Vagina (tissue), 2 donors: ENCODE measurements around the gene BFSP2. TPM values are rescaled to one million over a fixed set of nuclear protein-coding genes. Genes with fewer than 3 reads are reported as not detected.

Experiments
- DNase-seq, 2 donors: peaks; one replicate each; pipeline ENCODE4 v3.0.0-alpha.2; 2017; ENCODE audit errors: extremely low spot score in 2 of 2
- H3K27ac ChIP-seq: fragments of 200-600 bp; sonication (generic); one replicate; pipeline ENCODE4 v1.5.1; 2019
- H3K27me3 ChIP-seq: fragments of 200-600 bp; sonication (generic); one replicate; pipeline ENCODE4 v1.5.1; 2019
- H3K36me3 ChIP-seq, 2 donors: fragments of 200-600 bp; sonication (generic); one replicate each; pipeline ENCODE4 v1.5.1; 2017 to 2019
- H3K4me1 ChIP-seq: fragments of 200-600 bp; sonication (generic); one replicate; pipeline ENCODE4 v1.5.1; 2019
- H3K4me3 ChIP-seq, 2 donors: fragments of 200-600 bp; sonication (generic); 1 replicate in 1 of 2; 2 replicates in 1 of 2; pipeline ENCODE4 v1.5.1; 2016 to 2019
- H3K9me3 ChIP-seq: fragments of 200-600 bp; sonication (generic); one replicate; pipeline ENCODE4 v1.5.1; 2019
- POLR2A ChIP-seq, 2 donors: fragments of 450-650 bp; IDR thresholded peaks; one replicate each; pipeline ENCODE4 v1.6.1; 2017; ENCODE audit warnings: antibody characterized with exemption in 2 of 2, mild to moderate bottlenecking in 2 of 2, moderate library complexity in 2 of 2
- POLR2AphosphoS5 ChIP-seq, 2 donors: sonication (generic); formaldehyde crosslinking; IDR thresholded peaks; one replicate each; pipeline ENCODE4 v1.9.0; 2017; ENCODE audit warnings: antibody characterized with exemption in 2 of 2, mild to moderate bottlenecking in 2 of 2, low read depth in 1 of 2; ENCODE audit not compliant: insufficient read depth in 1 of 2
- intact Hi-C: fragments of 100-400 bp; cut with DNase I; formaldehyde crosslinking; loops from one replicate; pipeline ENCODE4 v1.15.1; 2023
- total RNA-seq: library from RNA; depleted of rRNA; stranded (reverse); fragments of >200 nt; gene quantifications from one replicate; pipeline ENCODE4 v1.2.3, GENCODE V29; 2016
- TF ChIP-seq, protein P1 (sequence below), 3 experiments: fragments of 450-650 bp in 2 of 3; fragments of 200-600 bp in 1 of 3; sonication (generic) in 1 of 3; IDR thresholded peaks; one replicate each; pipeline ENCODE4 v1.5.1; 2017 to 2019; ENCODE audit warnings: antibody characterized with exemption in 3 of 3, mild to moderate bottlenecking in 2 of 3, moderate library complexity in 2 of 3

Gene BFSP2, protein sequence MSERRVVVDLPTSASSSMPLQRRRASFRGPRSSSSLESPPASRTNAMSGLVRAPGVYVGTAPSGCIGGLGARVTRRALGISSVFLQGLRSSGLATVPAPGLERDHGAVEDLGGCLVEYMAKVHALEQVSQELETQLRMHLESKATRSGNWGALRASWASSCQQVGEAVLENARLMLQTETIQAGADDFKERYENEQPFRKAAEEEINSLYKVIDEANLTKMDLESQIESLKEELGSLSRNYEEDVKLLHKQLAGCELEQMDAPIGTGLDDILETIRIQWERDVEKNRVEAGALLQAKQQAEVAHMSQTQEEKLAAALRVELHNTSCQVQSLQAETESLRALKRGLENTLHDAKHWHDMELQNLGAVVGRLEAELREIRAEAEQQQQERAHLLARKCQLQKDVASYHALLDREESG
- not detected for total RNA-seq

DNA sequence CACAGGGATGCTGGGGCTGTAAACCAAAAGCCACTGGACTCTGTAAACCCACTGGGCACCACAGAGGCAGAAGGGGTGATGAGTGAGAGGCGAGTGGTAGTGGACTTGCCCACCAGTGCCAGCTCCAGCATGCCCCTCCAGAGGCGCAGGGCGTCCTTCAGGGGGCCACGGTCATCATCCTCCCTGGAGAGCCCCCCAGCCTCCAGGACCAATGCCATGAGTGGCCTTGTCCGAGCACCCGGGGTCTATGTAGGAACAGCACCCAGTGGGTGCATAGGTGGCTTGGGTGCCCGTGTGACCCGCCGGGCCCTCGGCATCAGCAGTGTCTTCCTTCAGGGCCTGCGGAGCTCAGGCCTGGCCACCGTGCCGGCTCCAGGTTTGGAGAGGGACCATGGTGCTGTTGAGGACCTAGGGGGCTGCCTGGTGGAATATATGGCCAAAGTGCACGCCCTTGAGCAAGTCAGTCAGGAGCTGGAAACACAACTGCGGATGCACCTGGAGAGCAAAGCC lies at the start of gene BFSP2:
Gene BFSP2, plus strand, starts transcription at position 51 of the 510 bp plus-strand sequence. Its CDS starts 28 bp downstream, at position 79.
- DNase-seq = no peak
- no peaks in the 10 kb centered on the region for H3K36me3 ChIP-seq
- H3K27ac ChIP-seq = no peak within 1 kb of the TSS
- intact Hi-C loops = no loop called here
- no peaks in the 10 kb centered on the region for H3K9me3 ChIP-seq
- H3K4me1 ChIP-seq = no peaks in the 10 kb centered on the region
- no peaks in the 10 kb centered on the region for H3K27me3 ChIP-seq
- TF ChIP-seq, protein P1, sequence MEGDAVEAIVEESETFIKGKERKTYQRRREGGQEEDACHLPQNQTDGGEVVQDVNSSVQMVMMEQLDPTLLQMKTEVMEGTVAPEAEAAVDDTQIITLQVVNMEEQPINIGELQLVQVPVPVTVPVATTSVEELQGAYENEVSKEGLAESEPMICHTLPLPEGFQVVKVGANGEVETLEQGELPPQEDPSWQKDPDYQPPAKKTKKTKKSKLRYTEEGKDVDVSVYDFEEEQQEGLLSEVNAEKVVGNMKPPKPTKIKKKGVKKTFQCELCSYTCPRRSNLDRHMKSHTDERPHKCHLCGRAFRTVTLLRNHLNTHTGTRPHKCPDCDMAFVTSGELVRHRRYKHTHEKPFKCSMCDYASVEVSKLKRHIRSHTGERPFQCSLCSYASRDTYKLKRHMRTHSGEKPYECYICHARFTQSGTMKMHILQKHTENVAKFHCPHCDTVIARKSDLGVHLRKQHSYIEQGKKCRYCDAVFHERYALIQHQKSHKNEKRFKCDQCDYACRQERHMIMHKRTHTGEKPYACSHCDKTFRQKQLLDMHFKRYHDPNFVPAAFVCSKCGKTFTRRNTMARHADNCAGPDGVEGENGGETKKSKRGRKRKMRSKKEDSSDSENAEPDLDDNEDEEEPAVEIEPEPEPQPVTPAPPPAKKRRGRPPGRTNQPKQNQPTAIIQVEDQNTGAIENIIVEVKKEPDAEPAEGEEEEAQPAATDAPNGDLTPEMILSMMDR (IDR thresholded peaks at IDR 0.05) = no peak
- TF ChIP-seq POLR2AphosphoS5 (IDR thresholded peaks at IDR 0.05; ENCODE audit: insufficient read depth in 1 of 2, low read depth in 1 of 2) = no peak
- no peak for TF ChIP-seq POLR2A (IDR thresholded peaks at IDR 0.05)
- no peak within 1 kb of the TSS for H3K4me3 ChIP-seq

DNA sequence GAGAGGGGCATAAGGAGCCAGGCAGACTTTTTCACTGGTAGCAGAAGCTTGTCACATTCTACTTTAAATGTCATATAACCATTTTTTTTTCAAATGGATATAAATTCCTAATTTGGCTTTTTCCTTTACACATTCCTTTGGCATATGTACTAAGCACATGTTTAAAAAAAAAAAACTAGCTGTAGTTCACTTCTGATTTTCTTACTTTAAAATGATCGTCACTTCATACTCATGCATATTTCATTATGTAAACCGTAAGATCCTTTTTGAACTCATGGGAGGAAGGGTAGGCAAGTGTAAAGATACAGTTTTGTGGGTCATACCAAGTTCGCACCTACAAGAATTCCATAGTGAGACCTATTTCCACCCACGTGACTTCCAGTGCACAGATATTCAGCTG lies 45.1 kb upstream of the BFSP2 start:
- H3K27ac ChIP-seq = no peak overlapping the region
- no peak for DNase-seq
- TF ChIP-seq, protein P1 (IDR thresholded peaks at IDR 0.05) = no peak
- TF ChIP-seq POLR2AphosphoS5 (IDR thresholded peaks at IDR 0.05; ENCODE audit: insufficient read depth in 1 of 2, low read depth in 1 of 2) (no peak), POLR2A (IDR thresholded peaks at IDR 0.05) (no peak)
- H3K4me1 ChIP-seq = no peaks in the 10 kb centered on the region
- no peaks in the 10 kb centered on the region for H3K27me3 ChIP-seq
- peaks cover 2% of the 10 kb centered on the region for H3K9me3 ChIP-seq
- H3K36me3 ChIP-seq = no peaks in the 10 kb centered on the region
- intact Hi-C loops = no loop called here
- no peak overlapping the region for H3K4me3 ChIP-seq

DNA sequence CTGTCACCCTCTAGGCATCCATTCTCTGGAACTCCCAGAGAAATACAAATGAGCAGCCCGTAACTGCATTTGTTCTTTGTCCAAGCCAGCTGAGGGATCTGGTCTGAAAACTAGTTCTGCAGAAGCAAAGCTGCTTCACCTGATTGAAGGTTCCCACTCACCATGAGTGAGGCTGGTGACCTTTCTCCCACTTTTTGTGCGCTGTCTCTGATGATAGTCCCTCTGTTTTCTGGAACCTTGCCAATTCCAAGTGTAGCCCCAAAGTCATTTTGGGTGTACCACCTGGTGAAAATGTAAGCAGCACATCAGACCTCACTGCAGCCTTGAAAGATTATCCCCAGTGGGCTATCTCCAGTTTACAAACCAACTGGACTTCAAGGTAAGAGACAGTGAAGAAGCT lies 39.4 kb upstream of the BFSP2 start:
- Histone ChIP-seq H3K27ac (no peak overlapping the region), H3K36me3 (no peaks in the 10 kb centered on the region), H3K27me3 (no peaks in the 10 kb centered on the region), H3K4me1 (no peaks in the 10 kb centered on the region), H3K4me3 (no peak overlapping the region), H3K9me3 (peaks cover 2% of the 10 kb centered on the region)
- TF ChIP-seq, protein P1 (IDR thresholded peaks at IDR 0.05) = no peak
- no peak for TF ChIP-seq POLR2A (IDR thresholded peaks at IDR 0.05)
- TF ChIP-seq POLR2AphosphoS5 (IDR thresholded peaks at IDR 0.05; ENCODE audit: insufficient read depth in 1 of 2, low read depth in 1 of 2) = no peak
- intact Hi-C loops = no loop called here
- peak in 1 of 2 donors; percentile 56 for DNase-seq

DNA sequence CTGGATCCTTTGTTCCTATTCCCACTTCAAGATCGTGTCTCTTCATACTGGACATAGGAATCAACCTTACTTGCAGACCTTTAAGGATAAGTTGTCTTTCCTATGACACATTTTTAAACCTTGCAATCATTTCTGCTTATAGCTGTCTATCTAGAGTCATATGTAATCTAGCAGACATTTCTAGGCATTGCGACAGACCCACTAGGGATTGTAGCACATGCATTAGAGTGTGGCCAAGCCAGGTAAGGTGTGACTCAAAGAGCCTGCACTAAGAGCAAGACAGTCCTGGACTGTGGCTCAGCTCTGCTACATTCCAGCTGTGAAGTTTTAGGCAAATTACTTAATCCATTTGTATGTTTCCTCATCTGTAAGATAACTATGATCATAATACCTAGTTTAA lies 38.8 kb upstream of the BFSP2 start:
- TF ChIP-seq, protein P1 (IDR thresholded peaks at IDR 0.05) = no peak
- TF ChIP-seq POLR2AphosphoS5 (IDR thresholded peaks at IDR 0.05; ENCODE audit: insufficient read depth in 1 of 2, low read depth in 1 of 2) = no peak
- no peak for TF ChIP-seq POLR2A (IDR thresholded peaks at IDR 0.05)

DNA sequence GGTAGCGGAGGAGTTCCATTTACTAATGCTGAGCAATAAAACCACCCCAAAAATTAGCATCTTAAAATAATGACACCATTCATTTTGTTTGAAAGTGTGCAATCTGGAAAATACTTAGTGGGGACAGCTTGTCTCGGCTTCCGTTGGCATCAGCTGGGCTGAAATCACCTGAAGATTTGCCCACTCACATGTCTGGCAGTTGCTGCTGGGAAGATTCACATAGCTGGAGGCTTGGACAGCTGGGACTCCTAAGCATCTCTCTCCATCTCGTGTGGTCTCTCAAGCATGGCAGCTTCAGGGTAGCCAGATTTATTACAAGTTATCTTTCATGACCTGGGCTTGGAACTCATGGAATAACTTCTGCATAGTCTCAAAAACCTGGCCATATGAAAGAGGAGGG lies 38.4 kb upstream of the BFSP2 start:
- H3K27me3 ChIP-seq = no peaks in the 10 kb centered on the region
- no peaks in the 10 kb centered on the region for H3K36me3 ChIP-seq

More for the DNA sequence above, 38.8 kb upstream of the BFSP2 start:
- DNase-seq = peak in 1 of 2 donors; percentile 32
- H3K27me3 ChIP-seq = no peaks in the 10 kb centered on the region
- H3K4me1 ChIP-seq = no peaks in the 10 kb centered on the region
- H3K9me3 ChIP-seq = peaks cover 2% of the 10 kb centered on the region
- H3K36me3 ChIP-seq = no peaks in the 10 kb centered on the region
- intact Hi-C loops = no loop called here
- H3K27ac ChIP-seq = no peak overlapping the region
- no peak overlapping the region for H3K4me3 ChIP-seq

More for the DNA sequence above, 38.4 kb upstream of the BFSP2 start:
- TF ChIP-seq POLR2A (IDR thresholded peaks at IDR 0.05) (no peak), POLR2AphosphoS5 (IDR thresholded peaks at IDR 0.05; ENCODE audit: insufficient read depth in 1 of 2, low read depth in 1 of 2) (no peak)
- TF ChIP-seq, protein P1 (IDR thresholded peaks at IDR 0.05) = no peak
- peak in 1 of 2 donors; percentile 28 for DNase-seq
- H3K9me3 ChIP-seq = peaks cover 2% of the 10 kb centered on the region
- intact Hi-C loops = no loop called here
- H3K4me3 ChIP-seq = no peak overlapping the region
- H3K4me1 ChIP-seq = no peaks in the 10 kb centered on the region
- H3K27ac ChIP-seq = no peak overlapping the region
